Endodermal cell (in vitro differentiated cells): ENCODE results near the gene NAPB. TPM values are rescaled to one million over a fixed set of nuclear protein-coding genes. Genes with fewer than 3 reads are reported as not detected.

Experiments
- DNase-seq: peaks from one replicate; pipeline ENCODE4 v3.0.0-alpha.2; 2017
- H3K27ac ChIP-seq: 2 replicates; pipeline ENCODE4 v1.5.1; 2013; ENCODE audit warnings: mild to moderate bottlenecking, low read depth, low read length, moderate library complexity
- H3K27me3 ChIP-seq: 2 replicates; pipeline ENCODE4 v1.6.1; 2013; ENCODE audit warnings: mild to moderate bottlenecking, low read length, moderate library complexity; ENCODE audit not compliant: insufficient read depth, control insufficient read depth, poor library complexity, severe bottlenecking
- H3K36me3 ChIP-seq: 2 replicates; pipeline ENCODE4 v1.7.0; 2013; ENCODE audit warnings: mild to moderate bottlenecking, low read length, moderate library complexity; ENCODE audit not compliant: control insufficient read depth, insufficient read depth
- H3K4me1 ChIP-seq: one replicate; pipeline ENCODE4 v1.7.0; 2013; ENCODE audit warnings: low read length; ENCODE audit not compliant: control insufficient read depth, insufficient read depth
- H3K4me3 ChIP-seq: 2 replicates; pipeline ENCODE4 v1.5.1; 2013; ENCODE audit warnings: mild to moderate bottlenecking, low read length, moderate library complexity
- H3K9ac ChIP-seq: 2 replicates; pipeline ENCODE4 v1.6.1; 2013; ENCODE audit warnings: mild to moderate bottlenecking, low read length, moderate library complexity; ENCODE audit not compliant: poor library complexity, severe bottlenecking; ENCODE audit errors: extremely low read depth
- H3K9me3 ChIP-seq: 2 replicates; pipeline ENCODE4 v1.6.1; 2013; ENCODE audit warnings: mild to moderate bottlenecking, low read length, moderate library complexity; ENCODE audit not compliant: control insufficient read depth
- H3K27ac Mint-ChIP-seq: 2 replicates; pipeline ENCODE4 v1.8.0; 2020; ENCODE audit warnings: mixed read lengths
- H3K27me3 Mint-ChIP-seq: 2 replicates; pipeline ENCODE4 v1.8.0; 2021; ENCODE audit warnings: mild to moderate bottlenecking, mixed read lengths; ENCODE audit not compliant: insufficient read depth
- H3K36me3 Mint-ChIP-seq: 2 replicates; pipeline ENCODE4 v1.8.0; 2020; ENCODE audit warnings: low read depth, mixed read lengths
- H3K4me1 Mint-ChIP-seq: 2 replicates; pipeline ENCODE4 v1.8.0; 2020; ENCODE audit warnings: mixed read lengths
- H3K4me3 Mint-ChIP-seq: 2 replicates; pipeline ENCODE4 v1.8.0; 2020; ENCODE audit warnings: mild to moderate bottlenecking, moderate library complexity, mixed read lengths
- H3K9me3 Mint-ChIP-seq: 2 replicates; pipeline ENCODE4 v1.8.0; 2020; ENCODE audit warnings: mild to moderate bottlenecking, mixed read lengths
- WGBS, 2 experiments: methylation state at CpG; one replicate each; pipeline versions ENCODE4 v1.1.5 to v1.1.7; 2013; ENCODE audit warnings: missing lambda C conversion rate in 2 of 2, mixed read lengths in 1 of 2; ENCODE audit not compliant: insufficient coverage in 1 of 2, insufficient read length in 1 of 2; 5-methylcytosine and 5-hydroxymethylcytosine counted together
- total RNA-seq, 2 donors: library from RNA; stranded (reverse); fragmentation: NEBNext Ultra II Directional in 1 of 2; extraction: Animal tissue kit (Norgen Biotek cat#: 25700) in 1 of 2; gene quantifications; 2 replicates in 1 of 2; 3 replicates in 1 of 2; pipeline ENCODE4 v1.2.1, GENCODE V29; 2021
- TF ChIP-seq, protein P1 (sequence below): fragments of 200-600 bp; sonication (generic); conservative IDR thresholded peaks from 2 replicates; pipeline ENCODE4 v1.5.0; 2021; ENCODE audit warnings: antibody characterized with exemption, mild to moderate bottlenecking

Gene NAPB
- total RNA-seq, 2 donors from 2014 or later = 15.7 to 16.5 TPM

- DNase-seq = no peak
- Mint-ChIP-seq H3K4me3 (no peak within 1 kb of the TSS), H3K36me3 (no peaks in the 10 kb centered on the region), H3K27me3 (no peaks in the 10 kb centered on the region), H3K9me3 (peaks cover 4% of the 10 kb centered on the region), H3K27ac (no peak within 1 kb of the TSS), H3K4me1 (peaks cover 17% of the 10 kb centered on the region)
- H3K27me3 ChIP-seq = no peaks in the 10 kb centered on the region
- no peak within 1 kb of the TSS for H3K9ac ChIP-seq
- 80 to 81% methylated on average over 1 to 4 of the region's 4 CpGs for WGBS, 2 experiments
- TF ChIP-seq, protein P1, sequence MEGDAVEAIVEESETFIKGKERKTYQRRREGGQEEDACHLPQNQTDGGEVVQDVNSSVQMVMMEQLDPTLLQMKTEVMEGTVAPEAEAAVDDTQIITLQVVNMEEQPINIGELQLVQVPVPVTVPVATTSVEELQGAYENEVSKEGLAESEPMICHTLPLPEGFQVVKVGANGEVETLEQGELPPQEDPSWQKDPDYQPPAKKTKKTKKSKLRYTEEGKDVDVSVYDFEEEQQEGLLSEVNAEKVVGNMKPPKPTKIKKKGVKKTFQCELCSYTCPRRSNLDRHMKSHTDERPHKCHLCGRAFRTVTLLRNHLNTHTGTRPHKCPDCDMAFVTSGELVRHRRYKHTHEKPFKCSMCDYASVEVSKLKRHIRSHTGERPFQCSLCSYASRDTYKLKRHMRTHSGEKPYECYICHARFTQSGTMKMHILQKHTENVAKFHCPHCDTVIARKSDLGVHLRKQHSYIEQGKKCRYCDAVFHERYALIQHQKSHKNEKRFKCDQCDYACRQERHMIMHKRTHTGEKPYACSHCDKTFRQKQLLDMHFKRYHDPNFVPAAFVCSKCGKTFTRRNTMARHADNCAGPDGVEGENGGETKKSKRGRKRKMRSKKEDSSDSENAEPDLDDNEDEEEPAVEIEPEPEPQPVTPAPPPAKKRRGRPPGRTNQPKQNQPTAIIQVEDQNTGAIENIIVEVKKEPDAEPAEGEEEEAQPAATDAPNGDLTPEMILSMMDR = no peak
- H3K27ac ChIP-seq = no peak within 1 kb of the TSS
- no peaks in the 10 kb centered on the region for H3K36me3 ChIP-seq
- H3K4me3 ChIP-seq = no peak within 1 kb of the TSS
- no peaks in the 10 kb centered on the region for H3K4me1 ChIP-seq
- no peaks in the 10 kb centered on the region for H3K9me3 ChIP-seq
Measured at GRCh38 chr20:23452776-23453175, 31.5 kb upstream of the NAPB start, which contains the start of gene CST11. Gene CST11 (minus strand): TSS chr20:23452876. CDS start chr20:23452811, 65 bp downstream.

DNA sequence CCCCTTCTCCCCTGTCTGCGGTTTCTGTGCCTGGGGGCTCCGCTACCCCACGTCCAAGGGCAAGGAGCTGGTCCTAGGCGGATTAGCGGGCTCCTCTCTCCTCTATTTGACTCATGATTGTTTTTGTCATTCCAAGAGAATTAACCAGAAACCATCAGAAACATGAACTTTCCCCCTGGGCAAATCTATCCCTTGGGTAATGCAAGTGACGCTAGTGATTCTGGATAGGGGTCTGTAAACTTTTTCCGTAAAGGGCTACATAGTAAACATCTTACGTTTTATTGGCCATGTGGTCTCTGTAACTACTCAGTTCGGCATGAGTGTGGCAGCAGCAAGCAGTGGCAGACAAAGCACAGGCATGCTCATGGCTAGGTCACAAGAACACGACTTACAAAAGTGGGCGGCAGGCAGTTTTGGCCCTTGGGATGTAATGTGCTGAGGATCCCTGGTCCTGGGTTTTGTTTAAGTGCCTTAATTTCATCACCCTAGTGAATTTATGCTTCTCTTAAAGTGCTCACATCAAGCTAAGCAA, 30.7 kb upstream of the NAPB start:
- no peak overlapping the region for H3K9ac ChIP-seq
- no peak overlapping the region for H3K4me3 ChIP-seq
- H3K4me3 Mint-ChIP-seq = no peak overlapping the region
- TF ChIP-seq, protein P1 = no peak
- H3K36me3 Mint-ChIP-seq = no peaks in the 10 kb centered on the region
- H3K27ac ChIP-seq = no peak overlapping the region
- H3K9me3 ChIP-seq = no peaks in the 10 kb centered on the region
- H3K4me1 ChIP-seq = no peaks in the 10 kb centered on the region
- H3K4me1 Mint-ChIP-seq = peaks cover 17% of the 10 kb centered on the region
- H3K27me3 Mint-ChIP-seq = no peaks in the 10 kb centered on the region
- DNase-seq = no peak
- whole genome bisulfite sequencing, 2 experiments = 91 to 96% methylated on average over 10 to 11 of the region's 11 CpGs
- H3K9me3 Mint-ChIP-seq = peaks cover 4% of the 10 kb centered on the region
- H3K27ac Mint-ChIP-seq = no peak overlapping the region
- no peaks in the 10 kb centered on the region for H3K27me3 ChIP-seq
- H3K36me3 ChIP-seq = no peaks in the 10 kb centered on the region

- TF ChIP-seq, protein P1 = no peak
- WGBS, 2 experiments = 89% methylated on average over 1 of the region's 1 CpG
- H3K9me3 ChIP-seq = no peaks in the 10 kb centered on the region
- H3K27me3 Mint-ChIP-seq = no peaks in the 10 kb centered on the region
- no peaks in the 10 kb centered on the region for H3K4me1 ChIP-seq
- no peaks in the 10 kb centered on the region for H3K36me3 ChIP-seq
- no peak for DNase-seq
- no peaks in the 10 kb centered on the region for H3K9me3 Mint-ChIP-seq
- H3K27ac ChIP-seq = no peak overlapping the region
- H3K9ac ChIP-seq = no peak overlapping the region
- H3K4me1 Mint-ChIP-seq = peaks cover 17% of the 10 kb centered on the region
- H3K4me3 ChIP-seq = no peak overlapping the region
- no peaks in the 10 kb centered on the region for H3K27me3 ChIP-seq
- H3K36me3 Mint-ChIP-seq = no peaks in the 10 kb centered on the region
- no peak overlapping the region for H3K27ac Mint-ChIP-seq
- no peak overlapping the region for H3K4me3 Mint-ChIP-seq
Measured at GRCh38 chr20:23450877-23451276, 29.6 kb upstream of the NAPB start.
